Naive B cell (primary cell): ENCODE data around the gene MUC2. TPM values are rescaled to one million over a fixed set of nuclear protein-coding genes. Genes with fewer than 3 reads are reported as not detected.

ENCODE experiments used
- ATAC-seq, 2 donors: fragments of 150-1000 bp; cut with Tn5 transposase; 2 replicates each; pipeline ENCODE4 v1.10.0; 2021; ENCODE audit warnings: low read depth in 2 of 2, mild to moderate bottlenecking in 2 of 2, moderate library complexity in 2 of 2
- DNase-seq: peaks from one replicate; pipeline ENCODE4 v3.0.0; 2022
- H3K27ac Mint-ChIP-seq, 6 donors: one replicate each; pipeline ENCODE4 v1.8.0; 2020 to 2022; ENCODE audit warnings: mild to moderate bottlenecking in 6 of 6, mixed read lengths in 6 of 6, moderate library complexity in 5 of 6, inconsistent platforms in 2 of 6
- H3K27me3 Mint-ChIP-seq, 3 donors: one replicate each; pipeline ENCODE4 v1.8.0; 2021 to 2022; ENCODE audit warnings: mixed read lengths in 3 of 3, mild to moderate bottlenecking in 1 of 3
- H3K36me3 Mint-ChIP-seq, 2 donors: one replicate each; pipeline ENCODE4 v1.8.0; 2020 to 2022; ENCODE audit warnings: mixed read lengths in 2 of 2, inconsistent platforms in 1 of 2, mild to moderate bottlenecking in 1 of 2
- H3K4me1 Mint-ChIP-seq, 3 donors: one replicate each; pipeline ENCODE4 v1.8.0; 2020 to 2022; ENCODE audit warnings: mixed read lengths in 3 of 3, inconsistent platforms in 1 of 3, mild to moderate bottlenecking in 1 of 3, moderate library complexity in 1 of 3
- H3K4me3 Mint-ChIP-seq, 8 donors: one replicate each; pipeline ENCODE4 v1.8.0; 2020 to 2022; ENCODE audit warnings: mild to moderate bottlenecking in 8 of 8, mixed read lengths in 8 of 8, moderate library complexity in 8 of 8, inconsistent platforms in 2 of 8
- H3K9me3 Mint-ChIP-seq, 7 donors: one replicate each; pipeline ENCODE4 v1.8.0; 2020 to 2022; ENCODE audit warnings: mixed read lengths in 7 of 7, mild to moderate bottlenecking in 5 of 7, inconsistent platforms in 2 of 7, moderate library complexity in 1 of 7
- polyA plus RNA-seq, 6 donors: library from polyadenylated mRNA; unstranded; fragments of 300-500 nt; fragmentation: Illumina TruSeq; gene quantifications; one replicate each; pipeline ENCODE4 v1.2.3, GENCODE V29; 2021; ENCODE audit warnings: low read depth in 6 of 6

The MUC2 gene
- polyA plus RNA-seq, 6 donors from 2014 or later, result not detected

- H3K4me1 Mint-ChIP-seq, result peaks cover 0 to 4% (median 0%) of the 10 kb centered on the region in 3 donors
- H3K9me3 Mint-ChIP-seq, result peaks cover 0 to 4% (median 0%) of the 10 kb centered on the region in 7 donors
- H3K27me3 Mint-ChIP-seq, result no peaks in the 10 kb centered on the region
- ATAC-seq (no peak), DNase-seq (no peak)
- H3K36me3 Mint-ChIP-seq, result no peaks in the 10 kb centered on the region
- no peak overlapping the region for H3K4me3 Mint-ChIP-seq
- no peak overlapping the region for H3K27ac Mint-ChIP-seq
These were observed 26.0 kb downstream of the MUC2 start for GRCh38 chr11:1100417-1101245.

GRCh38 chr11:1101318-1102089, 26.8 kb downstream of the MUC2 start:
- no peaks in the 10 kb centered on the region for H3K36me3 Mint-ChIP-seq
- no peak for DNase-seq
- no peak overlapping the region for H3K27ac Mint-ChIP-seq

GRCh38 chr11:1102221-1102971, 27.7 kb downstream of the MUC2 start:
- Mint-ChIP-seq H3K9me3 (peaks cover 0 to 4% (median 0%) of the 10 kb centered on the region in 7 donors), H3K36me3 (no peaks in the 10 kb centered on the region), H3K4me3 (peak overlapping the region in 1 of 8 donors; percentile 47), H3K27me3 (no peaks in the 10 kb centered on the region), H3K4me1 (peaks cover 0 to 4% (median 0%) of the 10 kb centered on the region in 3 donors), H3K27ac (peak overlapping the region in 1 of 6 donors; percentile 7)
- ATAC-seq (no peak), DNase-seq (no peak)

More at GRCh38 chr11:1101318-1102089, 26.8 kb downstream of the MUC2 start:
- no peak for ATAC-seq
- Mint-ChIP-seq H3K4me1 (peaks cover 0 to 4% (median 0%) of the 10 kb centered on the region in 3 donors), H3K9me3 (peaks cover 0 to 4% (median 0%) of the 10 kb centered on the region in 7 donors), H3K27me3 (no peaks in the 10 kb centered on the region), H3K4me3 (no peak overlapping the region)

GRCh38 chr11:1102996-1103395, 28.3 kb downstream of the MUC2 start:
- ATAC-seq, result no peak
- Mint-ChIP-seq H3K36me3 (no peaks in the 10 kb centered on the region), H3K27ac (no peak overlapping the region), H3K4me1 (peaks cover 0 to 4% (median 0%) of the 10 kb centered on the region in 3 donors), H3K4me3 (no peak overlapping the region), H3K27me3 (peaks cover 0 to under 1% (median 0%) of the 10 kb centered on the region in 3 donors), H3K9me3 (peaks cover 0 to 4% (median 0%) of the 10 kb centered on the region in 7 donors)
- DNase-seq, result no peak

- Mint-ChIP-seq H3K27ac (no peak overlapping the region), H3K4me1 (peaks cover 0 to 4% (median 0%) of the 10 kb centered on the region in 3 donors), H3K9me3 (peaks cover 0 to 4% (median 0%) of the 10 kb centered on the region in 7 donors), H3K4me3 (no peak overlapping the region), H3K27me3 (peaks cover 0 to 6% (median 0%) of the 10 kb centered on the region in 3 donors), H3K36me3 (no peaks in the 10 kb centered on the region)
- DNase-seq, result no peak
- ATAC-seq, result no peak
These were observed 29.0 kb downstream of the MUC2 start for GRCh38 chr11:1103401-1104360.

- H3K36me3 Mint-ChIP-seq, result no peaks in the 10 kb centered on the region
- peaks cover 0 to under 1% (median 0%) of the 10 kb centered on the region in 7 donors for H3K9me3 Mint-ChIP-seq
- peaks cover 0 to under 1% (median 0%) of the 10 kb centered on the region in 3 donors for H3K4me1 Mint-ChIP-seq
- H3K27ac Mint-ChIP-seq, result no peak overlapping the region
- DNase-seq (no peak), ATAC-seq (no peak)
- no peak overlapping the region for H3K4me3 Mint-ChIP-seq
- peaks cover 0 to 6% (median 0%) of the 10 kb centered on the region in 3 donors for H3K27me3 Mint-ChIP-seq
These were observed 29.9 kb downstream of the MUC2 start for GRCh38 chr11:1104411-1105182.

GRCh38 chr11:1105183-1105565, 30.5 kb downstream of the MUC2 start:
- Mint-ChIP-seq H3K27ac (no peak overlapping the region), H3K4me1 (no peaks in the 10 kb centered on the region), H3K9me3 (no peaks in the 10 kb centered on the region), H3K27me3 (peaks cover 0 to 6% (median 0%) of the 10 kb centered on the region in 3 donors), H3K4me3 (no peak overlapping the region), H3K36me3 (no peaks in the 10 kb centered on the region)
- DNase-seq, result no peak
- no peak for ATAC-seq

- Mint-ChIP-seq H3K9me3 (peaks cover 0 to 2% (median 0%) of the 10 kb centered on the region in 7 donors), H3K27ac (no peak overlapping the region), H3K4me3 (peak overlapping the region in 1 of 8 donors; percentile 22), H3K36me3 (no peaks in the 10 kb centered on the region), H3K4me1 (peaks cover 0 to 6% (median 0%) of the 10 kb centered on the region in 3 donors), H3K27me3 (peaks cover 0 to 6% (median 6%) of the 10 kb centered on the region in 3 donors)
- DNase-seq, result no peak
- no peak for ATAC-seq
These were observed 31.7 kb downstream of the MUC2 start for GRCh38 chr11:1106387-1106786.

- Mint-ChIP-seq H3K36me3 (no peaks in the 10 kb centered on the region), H3K9me3 (peaks cover 0 to 2% (median 0%) of the 10 kb centered on the region in 7 donors), H3K27me3 (peaks cover 0 to 6% (median 6%) of the 10 kb centered on the region in 3 donors), H3K4me3 (no peak overlapping the region), H3K4me1 (peaks cover 0 to 6% (median 0%) of the 10 kb centered on the region in 3 donors), H3K27ac (no peak overlapping the region)
- ATAC-seq, result no peak
- DNase-seq, result no peak
These were observed 32.9 kb downstream of the MUC2 start for GRCh38 chr11:1107316-1108245.

- Mint-ChIP-seq H3K36me3 (no peaks in the 10 kb centered on the region), H3K4me3 (no peak overlapping the region), H3K9me3 (peaks cover 0 to 2% (median 0%) of the 10 kb centered on the region in 7 donors), H3K27me3 (peaks cover 0 to 6% (median 6%) of the 10 kb centered on the region in 3 donors), H3K27ac (no peak overlapping the region), H3K4me1 (peaks cover 0 to 6% (median 0%) of the 10 kb centered on the region in 3 donors)
- no peak for DNase-seq
- ATAC-seq, result no peak
These were observed 33.7 kb downstream of the MUC2 start for GRCh38 chr11:1108246-1108900.
